Measurements from ENCODE around the gene HMG20B.
"Not testable (repeated sequence)": the region's sequence is repeated elsewhere in the genome, so short reads cannot be mapped to it uniquely, and the experiment has no call there.

Gene HMG20B

GRCh38 chr19:3557461-3558248, 15.1 kb upstream of the HMG20B start, which contains the start of gene MFSD12:
TSS of gene MFSD12 (minus strand) at chr19:3557586. CDS start at chr19:3557403, 183 bp downstream.
- DNase-seq: peak; percentile 84

DNA sequence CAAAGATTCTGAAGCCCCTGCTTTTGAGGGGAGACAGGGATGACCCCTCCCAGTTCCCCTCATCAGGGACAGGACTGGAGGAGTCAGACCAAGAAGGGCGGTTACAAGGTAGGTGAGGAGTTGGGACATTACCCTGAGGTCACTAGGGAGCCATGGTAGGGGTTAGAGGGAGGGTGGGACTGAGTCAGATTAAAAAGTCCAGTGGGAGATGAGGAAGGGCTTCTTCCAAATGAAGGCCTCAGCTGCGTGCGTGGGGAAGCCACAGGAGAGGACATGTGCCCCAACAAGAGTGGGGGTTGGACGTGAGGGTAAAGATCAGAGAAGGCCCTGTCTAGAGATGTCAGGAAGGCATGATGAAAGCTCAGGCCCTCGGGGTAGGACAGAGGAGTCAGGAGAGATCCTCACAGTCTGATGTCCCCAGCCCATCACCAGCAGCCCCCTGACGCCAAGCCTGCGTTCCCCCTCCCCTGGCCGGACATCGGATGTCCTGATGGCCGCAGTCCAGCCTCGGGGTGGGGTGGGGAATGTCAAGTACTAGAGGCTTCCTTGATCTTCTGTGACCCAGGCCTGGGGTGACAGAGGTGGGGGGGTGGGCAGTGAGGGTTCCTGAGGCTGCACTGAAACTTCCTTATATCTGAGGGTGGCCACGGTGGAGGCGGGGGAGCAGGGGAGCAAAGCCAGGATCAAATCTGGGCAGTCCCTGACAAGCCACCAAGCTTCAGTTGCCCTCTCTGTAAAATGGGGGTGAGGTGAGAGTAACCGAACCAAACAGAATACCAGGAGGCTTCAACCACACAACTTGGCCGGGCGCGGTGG, 8.8 kb upstream of the HMG20B start:
- no peak for DNase-seq

DNA sequence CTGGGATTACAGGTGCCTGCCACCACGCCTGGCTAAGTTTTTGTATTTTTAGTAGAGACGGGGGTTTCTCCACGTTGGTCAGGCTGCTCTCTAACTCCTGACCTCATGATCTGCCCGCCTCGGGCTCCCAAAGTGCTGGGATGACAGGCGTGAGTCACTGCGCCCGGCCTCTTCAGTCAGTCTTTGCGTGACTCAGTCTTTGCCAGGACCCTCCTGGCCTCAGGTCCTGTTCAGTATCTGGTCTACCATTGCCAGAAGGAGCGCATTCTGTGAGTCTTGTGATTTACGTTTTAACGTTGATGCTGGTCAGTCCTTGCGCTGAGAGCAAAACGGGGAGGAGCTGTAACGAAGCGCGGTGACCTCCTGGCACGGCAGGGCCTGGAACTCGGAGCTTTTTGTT, 7.6 kb upstream of the HMG20B start:
- DNase-seq: no peak

GRCh38 chr19:3570042-3570441, 2.7 kb upstream of the HMG20B start:
- not testable (repeated sequence) for DNase-seq

- DNase-seq: no peak
Observed at GRCh38 chr19:3570606-3571011, 2.1 kb upstream of the HMG20B start.

GRCh38 chr19:3572132-3572854, 451 bp upstream of the HMG20B start:
- peak; percentile 95 for DNase-seq

- DNase-seq: no peak
Observed at GRCh38 chr19:3573162-3573857, 566 bp downstream of the HMG20B start.

- peak; percentile 85 for DNase-seq
Observed at GRCh38 chr19:3573858-3574637, 1.3 kb downstream of the HMG20B start.

DNA sequence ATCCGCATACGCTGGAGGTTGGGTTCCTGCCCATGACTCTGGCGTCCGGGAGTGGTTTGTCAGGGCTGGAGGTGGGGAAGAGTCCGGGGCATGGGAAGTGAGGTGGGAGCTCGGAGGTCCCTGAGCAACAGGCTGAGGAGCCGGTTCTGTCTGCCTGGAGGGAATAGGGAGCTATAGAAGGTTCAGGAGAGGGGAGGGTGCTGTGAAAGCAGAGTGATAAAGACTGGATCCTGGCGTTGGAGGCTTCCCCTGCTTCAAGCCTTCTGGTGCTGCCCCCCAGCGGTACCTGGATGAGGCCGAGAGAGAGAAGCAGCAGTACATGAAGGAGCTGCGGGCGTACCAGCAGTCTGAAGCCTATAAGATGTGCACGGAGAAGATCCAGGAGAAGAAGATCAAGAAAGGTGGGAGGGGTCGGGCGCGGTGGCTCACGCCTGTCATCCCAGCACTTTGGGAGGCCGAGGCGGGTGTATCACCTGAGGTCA, 2.6 kb downstream of the HMG20B start:
- no peak for DNase-seq

- DNase-seq: no peak
Observed at GRCh38 chr19:3575949-3576673, 3.4 kb downstream of the HMG20B start.

DNA sequence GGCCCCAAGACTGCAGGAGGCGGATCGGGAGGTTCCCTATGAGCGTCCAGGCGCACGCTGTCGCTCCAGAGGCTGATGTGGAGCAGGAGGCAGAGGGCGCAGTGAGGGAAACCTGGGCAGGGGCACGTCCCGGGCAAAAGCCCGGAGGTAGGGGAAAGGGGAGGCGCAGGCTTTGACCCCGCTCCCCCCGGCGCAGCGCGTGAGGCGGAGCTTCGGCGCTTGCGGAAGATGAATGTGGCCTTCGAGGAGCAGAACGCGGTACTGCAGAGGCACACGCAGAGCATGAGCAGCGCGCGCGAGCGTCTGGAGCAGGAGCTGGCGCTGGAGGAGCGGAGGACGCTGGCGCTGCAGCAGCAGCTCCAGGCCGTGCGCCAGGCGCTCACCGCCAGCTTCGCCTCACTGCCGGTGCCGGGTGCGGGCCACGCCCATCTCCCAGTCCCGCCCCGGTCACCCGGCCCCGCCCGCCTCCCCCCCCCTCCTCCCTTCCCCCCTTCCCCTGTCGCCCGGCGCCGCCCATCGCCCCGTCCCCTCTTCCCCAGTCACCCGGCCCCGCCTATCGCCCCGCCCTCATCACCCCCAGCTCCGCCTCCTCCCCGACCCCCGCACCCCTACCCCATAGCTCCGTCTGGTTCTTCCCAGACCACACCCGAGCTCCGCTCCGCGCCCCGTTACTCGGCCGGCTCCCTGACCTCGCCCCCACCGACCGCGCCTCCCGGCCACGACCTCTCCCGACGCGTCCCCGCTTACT, 4.1 kb downstream of the HMG20B start:
- DNase-seq: no peak

DNA sequence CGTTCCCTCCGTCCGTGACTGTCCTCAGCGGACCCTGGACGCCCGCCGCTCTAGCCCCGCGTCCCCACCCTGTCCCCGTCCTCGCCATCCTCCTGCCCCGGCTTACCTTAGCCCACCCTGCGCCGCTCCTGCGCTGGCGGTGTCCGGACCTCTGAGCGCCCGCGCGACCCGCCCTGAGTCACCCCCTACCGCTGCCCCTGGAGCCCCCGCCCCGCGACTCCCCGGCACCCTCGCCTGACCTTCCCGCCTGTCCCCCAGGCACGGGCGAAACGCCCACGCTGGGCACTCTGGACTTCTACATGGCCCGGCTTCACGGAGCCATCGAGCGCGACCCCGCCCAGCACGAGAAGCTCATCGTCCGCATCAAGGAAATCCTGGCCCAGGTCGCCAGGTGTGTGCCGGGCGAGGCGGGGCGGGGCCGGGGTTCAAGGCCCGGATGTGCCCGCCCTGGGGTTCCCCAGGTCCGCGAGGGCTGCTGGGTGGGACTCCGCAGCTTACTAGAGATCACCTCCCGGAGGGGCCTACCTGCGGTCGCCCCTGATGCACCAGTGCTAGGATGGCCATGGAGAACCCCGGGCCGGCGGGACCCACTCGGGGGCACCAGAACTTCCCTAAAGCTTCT, 5.1 kb downstream of the HMG20B start:
- DNase-seq: no peak

- no peak for DNase-seq
Observed at GRCh38 chr19:3578390-3578789, 5.6 kb downstream of the HMG20B start.

DNA sequence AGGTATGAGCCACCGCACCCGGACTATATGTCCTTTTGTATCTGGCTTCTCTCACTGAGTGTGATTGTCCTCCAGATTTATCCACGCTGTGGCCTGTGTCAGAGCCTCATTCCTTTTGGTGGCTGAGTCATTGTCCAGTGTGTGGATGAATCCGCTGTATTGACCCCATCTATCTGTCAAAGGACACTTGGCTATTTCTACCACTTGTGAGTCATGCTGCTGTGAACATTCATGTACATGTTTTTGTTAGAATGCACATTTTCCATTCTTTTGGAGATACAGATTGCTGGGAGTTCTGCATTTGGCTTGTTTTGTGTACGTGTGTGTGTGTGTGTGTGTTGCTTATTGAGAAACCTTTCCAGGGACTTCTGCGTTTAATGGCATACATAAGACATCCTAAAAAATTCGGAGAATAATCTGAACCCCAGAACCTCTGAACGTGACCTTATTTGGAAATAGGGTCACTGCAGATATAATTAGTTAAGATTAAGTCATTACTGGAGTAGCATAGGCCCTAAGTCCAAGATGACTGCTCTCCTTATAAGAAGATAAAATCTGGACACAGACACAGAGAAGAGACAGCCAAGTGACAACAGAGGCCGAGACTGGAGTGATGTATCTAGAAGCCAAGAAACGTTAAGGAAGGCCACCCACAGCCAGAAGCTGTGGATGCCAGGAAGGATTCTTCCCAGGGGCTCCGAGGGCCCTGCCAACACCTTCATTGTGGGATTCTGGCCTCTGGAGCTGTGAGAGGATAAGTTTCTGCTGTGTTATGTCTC, 7.6 kb downstream of the HMG20B start:
- DNase-seq: no peak

DNA sequence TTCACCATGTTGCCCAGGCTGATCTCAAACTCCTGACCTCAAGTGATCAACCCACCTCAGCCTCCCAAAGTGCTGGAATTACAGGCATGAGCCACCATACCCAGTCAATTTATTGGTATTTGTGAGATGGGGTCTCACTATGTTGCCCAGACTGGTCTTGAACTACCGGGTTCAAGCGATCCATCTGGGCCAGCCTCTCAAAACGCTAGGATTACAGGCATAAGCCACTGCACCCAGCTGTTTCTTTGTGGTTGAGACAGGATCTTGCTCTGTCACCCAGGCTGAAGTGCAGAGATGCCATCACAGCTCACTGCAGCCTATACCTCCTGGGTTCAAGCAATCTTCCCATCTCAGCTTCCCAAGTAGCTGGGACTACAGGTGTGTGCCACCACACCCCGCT, 9.0 kb downstream of the HMG20B start:
- not testable (repeated sequence) for DNase-seq

DNA sequence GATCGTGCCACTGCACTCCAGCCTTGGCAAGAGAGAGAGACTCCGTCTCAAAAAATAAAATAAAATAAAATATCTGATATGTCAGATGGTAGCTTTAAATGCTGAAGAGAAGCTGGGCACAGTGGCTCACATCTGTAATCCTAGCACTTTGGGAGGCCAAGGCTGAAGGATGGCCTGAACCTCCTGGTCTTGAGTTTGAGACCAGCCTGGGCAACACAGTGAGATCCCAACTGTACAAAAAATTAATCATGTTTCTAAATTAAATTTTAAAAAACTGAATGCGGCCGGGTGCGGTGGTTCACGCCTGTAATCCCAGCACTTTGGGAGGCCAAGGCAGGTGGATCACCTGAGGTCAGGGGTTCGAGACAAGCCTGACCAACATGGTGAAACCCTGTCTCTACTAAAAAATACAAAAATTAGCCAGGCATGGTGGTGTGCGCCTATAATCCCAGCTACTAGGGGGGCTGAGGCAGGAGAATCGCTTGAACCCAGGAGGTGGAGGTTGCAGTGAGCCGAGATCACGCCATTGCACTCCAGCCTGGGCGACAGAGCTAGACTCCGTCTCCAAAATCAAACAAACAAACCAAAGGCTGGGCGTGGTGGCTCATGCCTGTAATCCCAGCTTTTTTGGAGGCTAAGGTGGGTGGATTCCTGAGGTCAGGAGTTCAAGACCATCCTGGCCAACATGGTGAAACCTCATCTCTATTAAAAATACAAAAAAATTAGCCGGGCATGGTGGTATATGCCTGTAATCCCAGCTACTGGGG, 11.5 kb downstream of the HMG20B start:
- not testable (repeated sequence) for DNase-seq

DNA sequence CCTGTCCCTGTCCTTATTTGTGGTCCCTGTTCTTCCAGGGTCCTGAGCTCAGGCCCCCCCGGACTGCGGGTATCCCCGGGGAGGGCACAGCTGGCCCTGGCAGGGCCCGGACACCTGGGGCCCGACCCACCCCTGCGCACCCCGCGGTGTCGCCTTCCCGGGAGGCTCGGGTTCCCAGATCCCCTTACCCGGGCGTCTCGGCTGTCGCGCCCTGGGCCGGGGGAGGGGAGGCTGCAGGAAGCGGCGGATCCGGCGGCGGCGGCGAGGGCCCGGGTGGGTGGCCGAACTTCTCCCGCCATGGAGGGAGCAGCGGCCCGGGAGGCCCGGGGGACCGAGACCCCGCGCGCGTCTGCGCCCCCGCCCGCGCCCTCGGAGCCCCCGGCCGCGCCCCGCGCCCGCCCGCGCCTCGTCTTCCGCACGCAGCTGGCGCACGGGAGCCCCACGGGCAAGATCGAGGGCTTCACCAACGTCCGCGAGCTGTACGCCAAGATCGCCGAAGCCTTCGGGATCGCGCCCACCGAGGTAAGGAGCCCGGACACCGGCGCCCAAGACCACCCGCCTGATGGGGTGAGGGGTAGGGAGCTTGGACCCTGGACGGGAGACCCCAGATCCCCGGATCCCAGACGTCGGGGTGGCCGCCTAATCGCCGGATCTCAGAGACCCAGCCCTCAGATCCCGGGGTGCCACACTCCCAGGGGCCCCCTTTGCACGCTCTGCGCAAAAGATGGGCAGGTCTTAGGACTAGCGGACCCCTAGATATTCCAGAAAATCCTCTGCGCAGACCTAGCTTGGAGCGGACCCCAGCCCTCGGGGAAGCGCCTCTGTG, 12.8 kb downstream of the HMG20B start, which contains the start of gene GIPC3:
Gene GIPC3, plus strand, starts transcription at position 178 of the 826 bp plus-strand sequence. Its CDS starts 120 bp downstream, at position 298.
- DNase-seq: no peak
